ENCODE measurements around the gene GPC3.

- TF ChIP-seq, protein P1, sequence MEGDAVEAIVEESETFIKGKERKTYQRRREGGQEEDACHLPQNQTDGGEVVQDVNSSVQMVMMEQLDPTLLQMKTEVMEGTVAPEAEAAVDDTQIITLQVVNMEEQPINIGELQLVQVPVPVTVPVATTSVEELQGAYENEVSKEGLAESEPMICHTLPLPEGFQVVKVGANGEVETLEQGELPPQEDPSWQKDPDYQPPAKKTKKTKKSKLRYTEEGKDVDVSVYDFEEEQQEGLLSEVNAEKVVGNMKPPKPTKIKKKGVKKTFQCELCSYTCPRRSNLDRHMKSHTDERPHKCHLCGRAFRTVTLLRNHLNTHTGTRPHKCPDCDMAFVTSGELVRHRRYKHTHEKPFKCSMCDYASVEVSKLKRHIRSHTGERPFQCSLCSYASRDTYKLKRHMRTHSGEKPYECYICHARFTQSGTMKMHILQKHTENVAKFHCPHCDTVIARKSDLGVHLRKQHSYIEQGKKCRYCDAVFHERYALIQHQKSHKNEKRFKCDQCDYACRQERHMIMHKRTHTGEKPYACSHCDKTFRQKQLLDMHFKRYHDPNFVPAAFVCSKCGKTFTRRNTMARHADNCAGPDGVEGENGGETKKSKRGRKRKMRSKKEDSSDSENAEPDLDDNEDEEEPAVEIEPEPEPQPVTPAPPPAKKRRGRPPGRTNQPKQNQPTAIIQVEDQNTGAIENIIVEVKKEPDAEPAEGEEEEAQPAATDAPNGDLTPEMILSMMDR (IDR thresholded peaks at IDR 0.05) = no peak
- TF ChIP-seq POLR2A (IDR thresholded peaks at IDR 0.05) = no peak
Measured at GRCh38 chrX:133550665-133551485, 434.5 kb downstream of the GPC3 start.
